Uterus (tissue), 4 donors: ENCODE data around the gene NDUFA8. TPM values are rescaled to one million over a fixed set of nuclear protein-coding genes. Genes with fewer than 3 reads are reported as not detected.

Experiments
- DNase-seq, 2 donors: peaks; one replicate each; pipeline ENCODE4 v3.0.0-alpha.2; 2019 to 2020
- H3K27ac ChIP-seq, 2 donors: fragments of 200-600 bp; sonication (generic); 1 replicate in 1 of 2; 2 replicates in 1 of 2; pipeline ENCODE4 v1.5.1; 2016 to 2018
- H3K27me3 ChIP-seq, 2 donors: fragments of 200-600 bp; sonication (generic); one replicate each; pipeline ENCODE4 v1.5.1; 2018 to 2019; ENCODE audit warnings: control low read depth in 1 of 2
- H3K36me3 ChIP-seq, 2 donors: fragments of 200-600 bp; sonication (generic); one replicate each; pipeline ENCODE4 v1.5.1; 2019; ENCODE audit warnings: control low read depth in 1 of 2
- H3K4me1 ChIP-seq, 2 donors: fragments of 200-600 bp; sonication (generic); one replicate each; pipeline ENCODE4 v1.5.1; 2018 to 2019; ENCODE audit warnings: control low read depth in 1 of 2
- H3K4me3 ChIP-seq, 2 donors: fragments of 200-600 bp; sonication (generic); 1 replicate in 1 of 2; 2 replicates in 1 of 2; pipeline ENCODE4 v1.5.1; 2018 to 2019; ENCODE audit warnings: mild to moderate bottlenecking in 1 of 2
- H3K9me3 ChIP-seq, 2 donors: fragments of 200-600 bp; sonication (generic); one replicate each; pipeline ENCODE4 v1.5.1; 2019; ENCODE audit warnings: control low read depth in 1 of 2
- POLR2A ChIP-seq, 2 donors: fragments of 450-650 bp; IDR thresholded peaks; one replicate each; pipeline ENCODE4 v1.6.1; 2016; ENCODE audit warnings: antibody characterized with exemption in 2 of 2, mild to moderate bottlenecking in 1 of 2, moderate library complexity in 1 of 2
- intact Hi-C: fragments of 100-400 bp; cut with DNase I; formaldehyde crosslinking; loops from one replicate; pipeline ENCODE4 v1.15.1; 2023; ENCODE audit warnings: low total_unique reads
- total RNA-seq, 4 donors: library from RNA; depleted of rRNA in 3 of 4; stranded (reverse); fragments of >200 nt in 3 of 4; gene quantifications; one replicate each; pipeline versions ENCODE4 v1.1.0 to v1.2.4, GENCODE V29; 2014 to 2023
- TF ChIP-seq, protein P1 (sequence below), 4 experiments: fragments of 200-600 bp in 2 of 4; fragments of 450-650 bp in 2 of 4; sonication (generic) in 2 of 4; IDR thresholded peaks; one replicate each; pipeline ENCODE4 v1.5.1; 2016 to 2019; ENCODE audit warnings: antibody characterized with exemption in 4 of 4, mild to moderate bottlenecking in 2 of 4, moderate library complexity in 1 of 4
- donor health status: DM: yes; HTN: yes; CAD: no.

The NDUFA8 gene
- total RNA-seq, 4 donors from 2014 or later = 22.8 to 39.2 (median 31.4) TPM

DNA sequence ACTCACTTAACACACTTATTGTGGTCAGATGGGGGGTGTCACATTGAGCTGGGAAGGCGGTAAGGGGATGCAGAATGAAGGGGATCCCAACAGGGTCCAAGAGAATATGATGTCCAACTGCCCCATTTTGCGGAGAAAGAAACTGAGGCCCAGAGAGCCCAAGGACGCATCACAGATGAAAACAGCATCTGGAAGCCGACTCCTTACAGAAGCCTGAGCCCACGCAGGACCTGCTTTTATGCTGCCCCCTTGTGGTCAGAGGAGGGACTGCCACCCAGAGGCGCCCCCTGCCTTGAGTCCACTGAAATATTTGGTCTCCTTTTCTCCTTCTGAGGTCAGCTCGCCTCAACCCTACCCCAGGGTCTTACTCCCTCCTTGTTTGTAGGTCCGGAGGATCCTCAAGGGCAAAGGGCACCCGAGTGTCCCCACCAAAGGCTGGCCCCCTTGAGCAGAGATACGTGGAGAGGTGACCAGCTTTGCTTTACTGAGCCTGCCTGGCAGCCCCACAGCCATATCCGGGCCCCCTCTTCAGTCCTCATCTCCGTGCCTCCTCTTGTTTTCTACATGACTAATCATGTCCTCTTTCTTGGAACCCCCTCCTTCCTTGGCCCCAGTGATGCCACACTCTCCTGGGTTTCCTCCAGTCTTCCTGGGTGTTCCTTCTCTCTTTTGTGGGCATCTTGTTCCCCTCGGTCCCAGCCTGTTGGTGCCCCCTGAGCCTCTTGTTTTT lies 36.5 kb downstream of the NDUFA8 start:
- DNase-seq = peak; percentile 64 to 66
- intact Hi-C loops = loop anchor here (2.0 kb wide), 1 partner anchor 228 kb away; no protein-coding TSS in a partner anchor

DNA sequence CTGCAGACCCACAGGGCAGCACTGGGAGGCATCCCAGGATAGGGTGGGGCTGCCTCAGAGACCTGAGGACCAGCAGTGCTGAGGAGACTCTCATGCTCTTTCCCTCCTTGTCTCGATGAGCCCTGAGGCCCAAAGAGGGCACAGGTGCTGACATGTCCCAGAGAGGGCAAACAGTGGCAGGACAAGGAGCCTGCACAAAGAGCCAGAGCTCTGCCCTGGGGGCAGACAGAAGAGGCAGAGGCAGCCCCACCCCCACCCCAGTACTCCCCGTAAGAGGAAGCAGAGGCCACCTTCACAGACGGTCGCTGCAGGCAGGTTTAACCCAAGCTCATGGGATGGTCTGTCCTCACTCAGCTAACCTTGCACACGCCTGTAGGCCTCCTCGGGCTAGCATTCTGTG lies 37.1 kb downstream of the NDUFA8 start:
- Histone ChIP-seq H3K4me1 (peaks cover 0 to 4% of the 10 kb centered on the region in 2 donors), H3K27me3 (no peaks in the 10 kb centered on the region), H3K9me3 (no peaks in the 10 kb centered on the region), H3K36me3 (no peaks in the 10 kb centered on the region), H3K4me3 (no peak overlapping the region), H3K27ac (no peak overlapping the region)
- intact Hi-C loops = loop anchor here (2.0 kb wide), 1 partner anchor 228 kb away; no protein-coding TSS in a partner anchor
- TF ChIP-seq, protein P1, sequence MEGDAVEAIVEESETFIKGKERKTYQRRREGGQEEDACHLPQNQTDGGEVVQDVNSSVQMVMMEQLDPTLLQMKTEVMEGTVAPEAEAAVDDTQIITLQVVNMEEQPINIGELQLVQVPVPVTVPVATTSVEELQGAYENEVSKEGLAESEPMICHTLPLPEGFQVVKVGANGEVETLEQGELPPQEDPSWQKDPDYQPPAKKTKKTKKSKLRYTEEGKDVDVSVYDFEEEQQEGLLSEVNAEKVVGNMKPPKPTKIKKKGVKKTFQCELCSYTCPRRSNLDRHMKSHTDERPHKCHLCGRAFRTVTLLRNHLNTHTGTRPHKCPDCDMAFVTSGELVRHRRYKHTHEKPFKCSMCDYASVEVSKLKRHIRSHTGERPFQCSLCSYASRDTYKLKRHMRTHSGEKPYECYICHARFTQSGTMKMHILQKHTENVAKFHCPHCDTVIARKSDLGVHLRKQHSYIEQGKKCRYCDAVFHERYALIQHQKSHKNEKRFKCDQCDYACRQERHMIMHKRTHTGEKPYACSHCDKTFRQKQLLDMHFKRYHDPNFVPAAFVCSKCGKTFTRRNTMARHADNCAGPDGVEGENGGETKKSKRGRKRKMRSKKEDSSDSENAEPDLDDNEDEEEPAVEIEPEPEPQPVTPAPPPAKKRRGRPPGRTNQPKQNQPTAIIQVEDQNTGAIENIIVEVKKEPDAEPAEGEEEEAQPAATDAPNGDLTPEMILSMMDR (IDR thresholded peaks at IDR 0.05) = no peak
- no peak for TF ChIP-seq POLR2A (IDR thresholded peaks at IDR 0.05)
- no peak for DNase-seq

More for the DNA sequence above, 36.5 kb downstream of the NDUFA8 start:
- H3K4me1 ChIP-seq = peaks cover 0 to 4% of the 10 kb centered on the region in 2 donors
- H3K27ac ChIP-seq = no peak overlapping the region
- TF ChIP-seq, protein P1 (IDR thresholded peaks at IDR 0.05) = peak; percentile 78 to 92 (median 86)
- no peak for TF ChIP-seq POLR2A (IDR thresholded peaks at IDR 0.05)
- H3K36me3 ChIP-seq = no peaks in the 10 kb centered on the region
- no peaks in the 10 kb centered on the region for H3K27me3 ChIP-seq
- no peaks in the 10 kb centered on the region for H3K9me3 ChIP-seq
- H3K4me3 ChIP-seq = no peak overlapping the region

DNA sequence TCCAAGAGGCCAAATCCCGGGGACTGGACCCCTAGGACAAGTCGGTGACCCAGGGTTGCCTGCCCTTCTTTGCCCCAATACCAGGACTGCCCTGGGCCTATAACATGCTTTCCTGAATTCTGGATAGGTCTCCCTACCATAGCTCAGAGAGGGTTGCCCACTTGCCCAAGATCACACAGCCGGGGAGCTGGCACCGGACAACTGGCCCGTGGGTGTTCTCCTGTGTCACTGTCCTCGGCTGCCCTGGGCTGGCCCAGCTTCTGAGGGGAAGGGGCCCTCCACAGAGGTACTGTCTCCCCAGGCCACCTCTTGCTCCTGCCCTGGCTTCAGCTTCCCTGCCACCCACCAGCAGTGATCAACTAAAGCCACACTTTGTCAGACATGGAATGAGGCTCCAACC lies 37.6 kb downstream of the NDUFA8 start:
- TF ChIP-seq POLR2A (IDR thresholded peaks at IDR 0.05) = no peak
- TF ChIP-seq, protein P1 (IDR thresholded peaks at IDR 0.05) = no peak
- intact Hi-C loops = loop anchor here (2.0 kb wide), 1 partner anchor 229 kb away; no protein-coding TSS in a partner anchor
- H3K4me3 ChIP-seq = no peak overlapping the region
- H3K27ac ChIP-seq = no peak overlapping the region
- no peaks in the 10 kb centered on the region for H3K9me3 ChIP-seq
- no peaks in the 10 kb centered on the region for H3K36me3 ChIP-seq
- DNase-seq = no peak
- H3K27me3 ChIP-seq = no peaks in the 10 kb centered on the region
- peaks cover 0 to 4% of the 10 kb centered on the region in 2 donors for H3K4me1 ChIP-seq

DNA sequence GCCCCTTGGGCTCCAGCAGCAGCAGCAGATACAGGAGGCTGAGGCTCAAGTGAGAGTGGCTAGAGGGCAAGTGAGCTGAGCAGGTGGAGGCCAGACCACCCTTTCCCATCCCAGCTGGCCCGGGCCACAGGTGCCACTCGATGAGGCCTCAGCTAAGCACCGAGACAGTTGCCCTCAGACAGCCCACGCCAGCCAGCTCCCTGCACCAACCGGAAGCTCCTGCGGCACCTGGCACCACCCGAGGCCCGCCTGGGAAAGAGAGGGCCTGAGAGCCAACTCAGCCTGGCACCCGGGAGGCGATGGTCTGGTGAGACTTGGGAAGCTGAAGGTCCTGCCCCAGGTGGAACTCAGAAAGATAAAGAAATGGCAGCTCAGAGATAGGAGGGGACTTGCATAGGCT lies 38.2 kb downstream of the NDUFA8 start:
- Histone ChIP-seq H3K9me3 (no peaks in the 10 kb centered on the region), H3K4me1 (peaks cover 0 to 4% of the 10 kb centered on the region in 2 donors), H3K27ac (no peak overlapping the region), H3K4me3 (no peak overlapping the region), H3K27me3 (no peaks in the 10 kb centered on the region), H3K36me3 (no peaks in the 10 kb centered on the region)
- intact Hi-C loops = no loop called here
- no peak for DNase-seq
- TF ChIP-seq, protein P1 (IDR thresholded peaks at IDR 0.05) = no peak
- no peak for TF ChIP-seq POLR2A (IDR thresholded peaks at IDR 0.05)

DNA sequence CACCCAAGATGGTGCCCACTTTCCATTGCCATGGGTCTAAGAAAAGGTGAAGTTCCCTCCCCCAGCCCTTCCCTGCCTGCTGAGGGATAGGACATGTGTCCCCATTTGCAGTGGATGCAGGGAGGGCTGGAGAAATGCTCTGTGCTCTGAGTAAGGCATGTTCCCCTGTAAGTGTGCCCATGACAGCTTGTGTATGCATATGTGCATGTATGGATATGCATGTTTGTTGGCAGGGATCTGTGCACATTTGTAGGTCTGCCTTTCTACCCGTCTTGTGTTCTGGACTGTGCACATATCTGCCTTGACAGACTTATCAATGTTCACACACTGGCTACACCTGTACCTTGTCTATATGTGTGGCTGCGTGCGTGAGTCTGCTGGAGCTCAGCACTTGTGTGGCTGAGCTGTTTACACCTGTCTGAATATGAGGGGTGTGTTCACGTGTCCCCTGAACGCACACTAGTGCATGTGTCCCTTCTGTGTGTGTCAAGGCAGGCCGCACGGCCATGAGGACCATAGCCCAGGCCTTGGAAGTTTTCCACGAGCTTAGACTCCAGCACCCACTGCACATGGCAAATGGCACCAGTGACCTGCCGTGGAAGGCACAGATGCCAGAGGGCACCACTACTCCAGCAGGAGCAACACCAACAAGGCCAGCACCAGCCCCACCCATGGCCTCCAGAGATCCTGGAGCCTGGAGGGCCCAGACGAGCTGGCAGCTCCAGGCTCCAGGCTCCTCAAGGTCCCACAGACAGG lies 39.1 kb downstream of the NDUFA8 start:
- TF ChIP-seq POLR2A (IDR thresholded peaks at IDR 0.05) = no peak
- TF ChIP-seq, protein P1 (IDR thresholded peaks at IDR 0.05) = no peak
- no peak overlapping the region for H3K27ac ChIP-seq
- intact Hi-C loops = no loop called here
- H3K36me3 ChIP-seq = no peaks in the 10 kb centered on the region
- H3K27me3 ChIP-seq = no peaks in the 10 kb centered on the region
- no peak overlapping the region for H3K4me3 ChIP-seq
- H3K9me3 ChIP-seq = no peaks in the 10 kb centered on the region
- DNase-seq = no peak
- no peaks in the 10 kb centered on the region for H3K4me1 ChIP-seq
